Stimulated activated CD8-positive, alpha-beta memory T cell treated with anti-CD3 and anti-CD28 coated beads, Interleukin-2, amount 100 ng/mL, for 1 hour (primary cell): ENCODE data around the gene NCOA3.
A peak's percentile ranks its signal among the peaks of the same experiment; 100 is the strongest.

ENCODE experiments used
- DNase-seq, 2 donors: peaks; one replicate each; pipeline ENCODE4 v3.0.0-alpha.2; 2020; ENCODE audit warnings: low read depth in 2 of 2

Gene NCOA3

GRCh38 chr20:47677635-47678453, 176.2 kb downstream of the NCOA3 start:
- DNase-seq = peak in 1 of 2 donors; percentile 15

- DNase-seq = no peak
These were observed 176.8 kb downstream of the NCOA3 start for GRCh38 chr20:47678536-47678935.

- DNase-seq = no peak
These were observed 177.8 kb downstream of the NCOA3 start for GRCh38 chr20:47679462-47679861.

DNA sequence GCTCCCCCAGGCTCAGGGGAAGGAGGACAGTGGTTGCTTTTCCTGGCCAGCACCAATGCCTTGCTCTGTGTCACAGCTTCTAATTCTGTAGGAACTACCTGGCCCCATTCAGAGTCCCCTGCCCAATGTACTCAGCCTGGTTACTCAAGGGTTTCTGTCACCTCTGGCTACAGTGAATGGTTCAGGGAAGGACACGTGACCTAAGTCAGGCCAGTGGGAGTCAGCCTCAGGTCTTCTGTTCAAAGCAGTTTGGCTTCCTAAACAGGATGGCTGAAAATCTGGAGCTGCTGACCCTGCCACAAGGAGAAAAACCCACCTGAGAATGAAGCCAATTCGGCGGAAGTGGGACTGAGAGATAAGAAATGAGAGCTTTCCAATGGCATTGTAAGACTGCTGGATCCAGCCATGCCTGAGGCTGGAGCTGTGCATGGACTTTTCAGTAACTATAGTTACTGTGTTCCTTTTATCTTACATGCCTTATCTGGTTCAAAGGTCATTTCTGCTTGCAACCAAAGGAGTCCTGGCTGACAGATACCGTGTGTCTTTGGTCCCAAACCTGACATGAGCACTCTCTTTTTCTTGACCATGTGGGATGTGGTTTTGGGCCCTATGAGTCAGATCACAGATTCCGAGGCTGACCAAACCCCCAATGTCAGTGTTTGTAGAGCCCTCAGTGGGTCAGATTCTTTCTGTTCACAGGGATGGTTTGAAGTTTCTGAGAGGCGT, 179.3 kb downstream of the NCOA3 start:
- no peak for DNase-seq

- no peak for DNase-seq
These were observed 180.5 kb downstream of the NCOA3 start for GRCh38 chr20:47682028-47682783.

- DNase-seq = no peak
These were observed 181.2 kb downstream of the NCOA3 start for GRCh38 chr20:47682916-47683315.

- no peak for DNase-seq
These were observed 182.8 kb downstream of the NCOA3 start for GRCh38 chr20:47684306-47685080.

DNA sequence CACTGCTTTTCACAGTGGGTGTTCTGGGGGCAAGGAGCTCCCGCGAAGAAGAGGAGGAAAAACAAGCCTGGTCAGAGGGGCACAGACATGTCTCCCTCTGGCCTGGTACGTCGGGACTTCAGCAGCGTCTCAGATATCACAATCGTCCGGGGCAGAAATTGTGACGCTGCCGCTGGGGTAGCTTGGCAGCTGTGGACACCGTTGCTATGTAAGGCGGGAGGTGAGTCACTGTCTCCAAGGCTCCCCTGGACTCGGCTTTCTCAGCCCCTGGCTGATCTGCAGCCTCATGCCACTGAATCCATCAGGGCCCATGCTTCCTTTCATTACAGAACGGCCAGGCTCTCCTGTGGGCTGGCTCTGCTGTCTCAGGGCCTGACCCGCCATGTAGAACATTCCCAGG, 184.9 kb downstream of the NCOA3 start:
- DNase-seq = no peak

- DNase-seq = no peak
These were observed 185.7 kb downstream of the NCOA3 start for GRCh38 chr20:47687095-47687987.

DNA sequence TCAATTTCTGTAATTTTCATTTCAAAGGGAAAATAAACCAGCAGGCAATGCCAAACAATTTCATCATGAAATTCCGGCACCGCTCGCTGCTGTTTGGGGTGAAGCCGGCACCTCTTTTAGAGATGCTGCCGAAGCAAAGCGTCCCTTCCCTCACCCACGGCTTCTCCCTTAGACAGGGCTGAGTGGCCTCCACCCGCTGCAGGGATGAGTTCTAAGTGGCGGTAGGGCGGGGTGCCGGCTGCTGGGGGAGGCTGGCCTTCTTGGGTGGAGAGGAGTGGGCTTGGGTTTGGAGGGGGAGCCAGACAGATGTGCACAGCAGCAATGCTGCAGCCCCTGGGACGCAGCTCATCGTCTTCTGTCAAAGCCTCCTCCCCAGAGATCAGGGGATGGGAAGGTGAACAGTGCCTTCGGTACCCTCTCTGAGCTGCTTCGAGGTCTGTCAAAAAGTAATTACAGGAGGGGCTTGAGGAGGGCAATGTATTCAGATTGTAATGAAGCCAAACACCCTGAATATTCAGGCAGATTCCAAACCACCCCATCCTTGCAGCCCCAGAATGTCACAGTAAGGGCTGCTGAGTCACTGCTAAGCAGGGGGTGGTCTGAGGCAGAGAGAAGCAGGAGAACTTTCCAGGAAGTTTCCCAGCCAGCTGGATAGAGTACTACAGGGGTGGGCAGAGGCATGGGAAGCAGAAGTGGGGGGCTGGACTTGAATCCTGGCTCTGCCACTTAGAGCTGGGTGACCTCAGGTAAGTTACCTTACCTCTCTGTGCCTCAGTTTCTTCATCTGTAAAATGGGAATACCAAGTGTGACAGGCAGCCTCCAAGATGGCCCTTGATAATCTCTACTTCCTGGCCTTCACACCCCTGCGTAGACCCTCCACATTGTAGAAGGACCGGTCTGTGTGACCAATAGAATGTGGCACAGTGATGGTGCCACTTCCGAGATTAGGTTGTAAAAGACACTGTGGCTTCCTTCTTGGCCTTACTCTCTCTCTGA, 187.0 kb downstream of the NCOA3 start:
- DNase-seq = no peak

GRCh38 chr20:47689731-47690130, 188.0 kb downstream of the NCOA3 start:
- no peak for DNase-seq

GRCh38 chr20:47691625-47692024, 189.9 kb downstream of the NCOA3 start:
- no peak for DNase-seq

- no peak for DNase-seq
These were observed 192.5 kb downstream of the NCOA3 start for GRCh38 chr20:47694021-47694818.

DNA sequence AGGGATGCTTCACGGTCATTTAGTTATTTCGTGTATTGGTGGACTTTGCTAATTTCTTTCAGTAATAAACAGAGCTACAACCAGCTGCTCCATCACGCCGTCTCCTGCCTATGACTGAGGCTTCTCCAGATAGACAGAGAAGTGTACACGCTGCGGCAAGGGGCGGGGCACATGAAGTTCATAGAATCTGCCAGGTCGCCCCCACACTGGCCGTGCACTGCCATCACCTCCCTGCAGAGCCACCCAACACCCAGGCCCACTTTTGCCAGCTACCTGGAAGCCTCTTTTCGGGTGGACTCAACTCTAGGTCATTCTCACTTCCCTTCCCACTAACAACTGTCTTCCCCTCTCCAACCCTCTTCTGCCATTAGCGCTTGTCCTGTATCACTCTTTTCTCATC, 195.2 kb downstream of the NCOA3 start:
- no peak for DNase-seq

DNA sequence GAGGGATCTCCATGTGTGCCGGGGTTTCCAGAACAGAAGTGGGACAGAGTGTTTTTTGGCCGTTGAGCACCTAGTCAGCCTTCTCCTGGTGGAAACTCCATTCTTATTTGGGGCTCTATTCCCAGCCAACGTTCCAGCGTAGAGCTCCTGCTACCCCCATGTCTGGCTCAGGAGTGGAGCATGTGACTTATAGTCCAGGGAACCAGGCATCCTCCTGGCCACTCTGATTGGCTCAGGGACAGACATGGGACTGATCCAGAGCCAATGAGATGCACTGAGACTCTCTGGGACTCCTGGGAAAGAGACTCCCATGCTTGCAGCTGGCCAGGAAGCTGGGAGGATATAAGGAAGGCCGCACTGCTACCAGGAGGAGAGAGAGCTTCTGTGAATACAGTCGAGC, 196.5 kb downstream of the NCOA3 start:
- no peak for DNase-seq

DNA sequence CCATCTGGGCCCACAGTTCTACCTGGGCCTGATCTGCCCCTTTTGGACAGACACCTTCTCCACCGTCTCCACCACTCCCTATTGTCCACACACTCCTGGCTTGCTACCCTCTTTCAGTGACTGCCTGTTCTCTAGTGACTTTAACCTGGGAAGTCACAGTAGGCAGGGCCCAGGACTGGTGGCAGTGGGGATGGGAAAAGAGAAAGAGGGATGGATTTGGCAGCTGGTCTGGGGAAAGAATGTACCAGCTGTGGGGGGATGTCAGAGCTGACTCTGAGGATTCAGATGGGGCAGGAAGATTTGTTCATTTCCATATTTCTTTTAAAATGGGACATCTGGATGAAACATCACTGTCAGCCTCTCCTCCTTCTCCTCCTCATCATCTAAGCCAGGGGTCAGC, 198.1 kb downstream of the NCOA3 start:
- DNase-seq = no peak

- no peak for DNase-seq
These were observed 198.6 kb downstream of the NCOA3 start for GRCh38 chr20:47700327-47700726.

DNA sequence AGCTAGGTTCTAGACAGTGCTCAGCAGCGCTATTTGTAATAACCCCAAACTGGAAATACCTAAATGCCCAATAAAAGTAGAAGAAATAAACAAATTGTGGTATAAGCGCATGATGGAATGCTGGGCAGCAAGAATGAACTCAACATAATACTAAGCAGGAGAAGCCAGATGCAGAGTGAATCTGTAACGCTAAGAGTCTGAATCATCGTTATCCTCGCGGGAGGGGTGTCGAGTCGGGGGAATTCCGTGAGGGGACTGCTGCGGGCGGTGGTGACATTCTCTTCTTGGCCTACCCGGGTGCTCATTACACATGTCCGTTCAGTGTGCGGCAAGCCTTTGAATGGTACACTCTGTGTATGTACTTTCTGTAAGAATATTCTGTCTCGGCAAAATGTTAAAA, 199.9 kb downstream of the NCOA3 start:
- DNase-seq = no peak

GRCh38 chr20:47703748-47704147, 202.1 kb downstream of the NCOA3 start:
- no peak for DNase-seq
